Nephron progenitor cell (in vitro differentiated cells): ENCODE results near the gene MANF.

Experiments
- DNase-seq: peaks from one replicate; pipeline ENCODE4 v3.0.0; 2021
- H3K27ac Mint-ChIP-seq: 2 replicates; pipeline ENCODE4 v1.8.0; 2021; ENCODE audit warnings: mild to moderate bottlenecking, moderate library complexity, mixed read lengths
- H3K27me3 Mint-ChIP-seq: 2 replicates; pipeline ENCODE4 v1.8.0; 2021; ENCODE audit warnings: mild to moderate bottlenecking, low read depth, mixed read lengths; ENCODE audit not compliant: poor library complexity
- H3K36me3 Mint-ChIP-seq: 2 replicates; pipeline ENCODE4 v1.8.0; 2021; ENCODE audit warnings: low read depth, mixed read lengths
- H3K4me1 Mint-ChIP-seq: 2 replicates; pipeline ENCODE4 v1.8.0; 2021; ENCODE audit warnings: mixed read lengths
- H3K4me3 Mint-ChIP-seq: 2 replicates; pipeline ENCODE4 v1.8.0; 2021; ENCODE audit warnings: mild to moderate bottlenecking, moderate library complexity, mixed read lengths
- H3K9me3 Mint-ChIP-seq: 2 replicates; pipeline ENCODE4 v1.8.0; 2021; ENCODE audit warnings: mild to moderate bottlenecking, moderate library complexity, mixed read lengths
- CTCF ChIP-seq: fragments of 200-600 bp; sonication (generic); IDR thresholded peaks from 2 replicates; pipeline ENCODE4 v1.5.0; 2021; ENCODE audit warnings: antibody characterized with exemption

The MANF gene

GRCh38 chr3:51422211-51422610 lies 37.1 kb downstream of the MANF start:
- H3K36me3 Mint-ChIP-seq: peaks cover 43% of the 10 kb centered on the region
- H3K9me3 Mint-ChIP-seq: no peaks in the 10 kb centered on the region
- DNase-seq: no peak
- no peaks in the 10 kb centered on the region for H3K4me1 Mint-ChIP-seq
- H3K27ac Mint-ChIP-seq: no peak overlapping the region
- no peak for TF ChIP-seq CTCF
- H3K27me3 Mint-ChIP-seq: peaks cover 3% of the 10 kb centered on the region
- H3K4me3 Mint-ChIP-seq: no peak overlapping the region

- H3K9me3 Mint-ChIP-seq: no peaks in the 10 kb centered on the region
- peaks cover 51% of the 10 kb centered on the region for H3K36me3 Mint-ChIP-seq
- H3K27ac Mint-ChIP-seq: no peak overlapping the region
- no peak for TF ChIP-seq CTCF
- peaks cover 3% of the 10 kb centered on the region for H3K27me3 Mint-ChIP-seq
- no peak for DNase-seq
- H3K4me3 Mint-ChIP-seq: no peak overlapping the region
- no peaks in the 10 kb centered on the region for H3K4me1 Mint-ChIP-seq
These were observed 41.8 kb downstream of the MANF start for GRCh38 chr3:51426921-51427320.

GRCh38 chr3:51429138-51429537 lies 44.0 kb downstream of the MANF start:
- DNase-seq: no peak
- Mint-ChIP-seq H3K36me3 (peaks cover 55% of the 10 kb centered on the region), H3K4me3 (no peak overlapping the region), H3K4me1 (no peaks in the 10 kb centered on the region), H3K27me3 (no peaks in the 10 kb centered on the region), H3K27ac (no peak overlapping the region), H3K9me3 (no peaks in the 10 kb centered on the region)
- no peak for TF ChIP-seq CTCF

- no peaks in the 10 kb centered on the region for H3K4me1 Mint-ChIP-seq
- H3K27me3 Mint-ChIP-seq: no peaks in the 10 kb centered on the region
- H3K36me3 Mint-ChIP-seq: peaks cover 52% of the 10 kb centered on the region
- H3K27ac Mint-ChIP-seq: no peak overlapping the region
- H3K9me3 Mint-ChIP-seq: no peaks in the 10 kb centered on the region
- no peak for TF ChIP-seq CTCF
- DNase-seq: no peak
- H3K4me3 Mint-ChIP-seq: no peak overlapping the region
These were observed 49.0 kb downstream of the MANF start for GRCh38 chr3:51434110-51434509.

- H3K27me3 Mint-ChIP-seq: no peaks in the 10 kb centered on the region
- DNase-seq: peak; percentile 26
- H3K36me3 Mint-ChIP-seq: peaks cover 46% of the 10 kb centered on the region
These were observed 49.7 kb downstream of the MANF start for GRCh38 chr3:51434746-51435327.

More at GRCh38 chr3:51434746-51435327, 49.7 kb downstream of the MANF start:
- peak; percentile 61 for TF ChIP-seq CTCF
- H3K4me3 Mint-ChIP-seq: no peak overlapping the region
- H3K27ac Mint-ChIP-seq: no peak overlapping the region
- H3K9me3 Mint-ChIP-seq: no peaks in the 10 kb centered on the region
- H3K4me1 Mint-ChIP-seq: no peaks in the 10 kb centered on the region
